Fibroblast of lung (primary cell): Measurements from ENCODE around the gene PGLYRP4. TPM values are rescaled to one million over a fixed set of nuclear protein-coding genes. Genes with fewer than 3 reads are reported as not detected.
"Not testable (repeated sequence)": the region's sequence is repeated elsewhere in the genome, so short reads cannot be mapped to it uniquely, and the experiment has no call there.

Experiments
- DNase-seq, 2 donors: peaks; one replicate each; pipeline versions ENCODE4 v3.0.0 to v3.0.0-alpha.2; 2010; ENCODE audit warnings: low read depth in 2 of 2
- H2AFZ ChIP-seq: 2 replicates; pipeline ENCODE4 v1.5.1; 2012; ENCODE audit warnings: low read length, control low read depth, inconsistent platforms
- H3K27ac ChIP-seq: 2 replicates; pipeline ENCODE4 v1.5.1; 2011; ENCODE audit warnings: low read length, control low read depth; ENCODE audit not compliant: insufficient read depth
- H3K27me3 ChIP-seq: 2 replicates; pipeline ENCODE4 v1.5.1; 2011; ENCODE audit warnings: mild to moderate bottlenecking, low read length; ENCODE audit not compliant: control insufficient read depth, insufficient read depth
- H3K36me3 ChIP-seq: 2 replicates; pipeline ENCODE4 v1.5.1; 2011; ENCODE audit warnings: low read length; ENCODE audit not compliant: control insufficient read depth, insufficient read depth
- H3K4me1 ChIP-seq: 2 replicates; pipeline ENCODE4 v1.5.1; 2011; ENCODE audit warnings: low read length; ENCODE audit not compliant: control insufficient read depth, insufficient read depth; ENCODE audit errors: extremely low read depth
- H3K4me2 ChIP-seq: 2 replicates; pipeline ENCODE4 v1.5.1; 2011; ENCODE audit warnings: low read length, control low read depth; ENCODE audit not compliant: insufficient read depth; ENCODE audit errors: extremely low read depth
- H3K4me3 ChIP-seq, 4 experiments: fragments of 200-600 bp in 1 of 4; sonication (generic) in 1 of 4; replicated peaks in 1 of 4; 2 replicates each; pipeline ENCODE4 v1.5.1; 2011 to 2016; ENCODE audit warnings: low read length in 4 of 4, low read depth in 3 of 4, mild to moderate bottlenecking in 3 of 4, control low read depth in 2 of 4, inconsistent platforms in 1 of 4, mixed read lengths in 1 of 4; ENCODE audit not compliant: insufficient read depth in 1 of 4; ENCODE audit errors: control extremely low read depth in 1 of 4
- H3K79me2 ChIP-seq: 2 replicates; pipeline ENCODE4 v1.5.1; 2012; ENCODE audit warnings: mild to moderate bottlenecking, low read length, inconsistent platforms; ENCODE audit not compliant: control insufficient read depth, insufficient read depth
- H3K9ac ChIP-seq: 2 replicates; pipeline ENCODE4 v1.5.1; 2011; ENCODE audit warnings: mild to moderate bottlenecking, low read length, control low read depth; ENCODE audit not compliant: insufficient read depth
- H3K9me3 ChIP-seq: 2 replicates; pipeline ENCODE4 v1.5.1; 2012; ENCODE audit warnings: low read depth, low read length; ENCODE audit not compliant: control insufficient read depth, insufficient read depth
- H4K20me1 ChIP-seq: 2 replicates; pipeline ENCODE4 v1.5.1; 2011; ENCODE audit warnings: low read length; ENCODE audit not compliant: control insufficient read depth, insufficient read depth; ENCODE audit errors: extremely low read depth
- CTCF ChIP-seq, 2 donors: IDR thresholded peaks in 1 of 2; conservative IDR thresholded peaks in 1 of 2; 1 replicate in 1 of 2; 2 replicates in 1 of 2; pipeline ENCODE4 v1.5.1; 2011 to 2012; ENCODE audit warnings: low read length in 2 of 2, control low read depth in 1 of 2, inconsistent platforms in 1 of 2, low read depth in 1 of 2, mild to moderate bottlenecking in 1 of 2
- EZH2 ChIP-seq: IDR thresholded peaks from 2 replicates; pipeline ENCODE4 v1.5.1; 2012; ENCODE audit warnings: low read length, control low read depth, mild to moderate bottlenecking; ENCODE audit errors: missing control alignments
- polyA plus RNA-seq, 2 donors: library from polyadenylated mRNA; depleted of rRNA in 1 of 2; stranded (reverse) in 1 of 2; unstranded in 1 of 2; fragments of >200 nt; gene quantifications; 2 replicates each; pipeline ENCODE4 v1.2.1, GENCODE V29; 2011 to 2012; ENCODE audit warnings: missing spikeins in 1 of 2
- total RNA-seq: library from RNA; depleted of rRNA; stranded (reverse); fragments of >200 nt; gene quantifications from 2 replicates; pipeline ENCODE4 v1.2.1, GENCODE V29; 2014

The PGLYRP4 gene
- total and polyA plus RNA-seq, 2 donors (not counting 1 experiment from before 2014, with no cell fraction given): not detected

- Histone ChIP-seq H3K9me3 (no peaks in the 10 kb centered on the region), H3K79me2 (no peaks in the 10 kb centered on the region), H3K4me3 (no peak overlapping the region), H3K4me2 (no peak overlapping the region), H2AFZ (no peak overlapping the region), H3K27ac (no peak overlapping the region), H3K36me3 (no peaks in the 10 kb centered on the region), H3K4me1 (no peaks in the 10 kb centered on the region), H4K20me1 (no peaks in the 10 kb centered on the region), H3K27me3 (no peaks in the 10 kb centered on the region), H3K9ac (no peak overlapping the region)
- no peak for DNase-seq
- no peak for TF ChIP-seq CTCF (conservative IDR thresholded peaks at IDR 0.05 in 1 of 2, IDR thresholded peaks at IDR 0.05 in 1 of 2; ENCODE audit: low read depth in 1 of 2, low read length in 2 of 2)
- no peak for TF ChIP-seq EZH2
These were observed 23.7 kb downstream of the PGLYRP4 start for GRCh38 chr1:153324912-153325311.

GRCh38 chr1:153322568-153322967 lies 26.1 kb downstream of the PGLYRP4 start:
- Histone ChIP-seq H3K9me3 (no peaks in the 10 kb centered on the region), H3K27ac (no peak overlapping the region), H3K4me3 (no peak overlapping the region), H3K36me3 (no peaks in the 10 kb centered on the region), H2AFZ (no peak overlapping the region), H4K20me1 (no peaks in the 10 kb centered on the region), H3K27me3 (no peaks in the 10 kb centered on the region), H3K4me1 (no peaks in the 10 kb centered on the region), H3K79me2 (no peaks in the 10 kb centered on the region), H3K9ac (no peak overlapping the region), H3K4me2 (no peak overlapping the region)
- TF ChIP-seq CTCF (conservative IDR thresholded peaks at IDR 0.05 in 1 of 2, IDR thresholded peaks at IDR 0.05 in 1 of 2; ENCODE audit: low read depth in 1 of 2, low read length in 2 of 2) (no peak), EZH2 (no peak)
- DNase-seq: no peak

GRCh38 chr1:153318145-153318544 lies 30.5 kb downstream of the PGLYRP4 start:
- not testable (repeated sequence) for H3K79me2 ChIP-seq, H3K27ac ChIP-seq, H3K4me1 ChIP-seq, H3K9ac ChIP-seq, H4K20me1 ChIP-seq, H2AFZ ChIP-seq, H3K9me3 ChIP-seq, DNase-seq, H3K4me2 ChIP-seq, H3K36me3 ChIP-seq, H3K4me3 ChIP-seq, H3K27me3 ChIP-seq

- not testable (repeated sequence) for H3K4me3 ChIP-seq, H3K27me3 ChIP-seq, H3K79me2 ChIP-seq, H3K4me1 ChIP-seq, DNase-seq, H3K36me3 ChIP-seq, H3K4me2 ChIP-seq, H3K9me3 ChIP-seq, H4K20me1 ChIP-seq, H3K27ac ChIP-seq, H2AFZ ChIP-seq, H3K9ac ChIP-seq
These were observed 32.6 kb downstream of the PGLYRP4 start for GRCh38 chr1:153316013-153316412.

GRCh38 chr1:153314388-153314787 lies 34.3 kb downstream of the PGLYRP4 start:
- not testable (repeated sequence) for H3K79me2 ChIP-seq, H3K27me3 ChIP-seq, H3K27ac ChIP-seq, DNase-seq, H3K4me1 ChIP-seq, H2AFZ ChIP-seq, H3K4me3 ChIP-seq, H3K36me3 ChIP-seq, H4K20me1 ChIP-seq, H3K4me2 ChIP-seq, H3K9me3 ChIP-seq, H3K9ac ChIP-seq
